Pancreas (tissue), 10 donors: Measurements from ENCODE around the gene DMD. TPM values are rescaled to one million over a fixed set of nuclear protein-coding genes. Genes with fewer than 3 reads are reported as not detected.

Experiments
- ATAC-seq, 4 donors: fragments of 200-7000 bp; cut with Tn5 transposase; one replicate each; pipeline versions ENCODE4 v1.8.0 to v1.9.1; 2020; ENCODE audit warnings: mild to moderate bottlenecking in 4 of 4, moderate library complexity in 4 of 4
- DNase-seq, 6 donors: peaks; one replicate each; pipeline ENCODE4 v3.0.0-alpha.2; 2020
- FAIRE-seq: peaks from 2 replicates; lab custom pipeline; 2012; peaks lifted over from hg19 to GRCh38; lab: Jason Lieb, UNC
- H3K27ac ChIP-seq, 4 donors: fragments of 200-600 bp; sonication (generic); 1 replicate in 3 of 4; 2 replicates in 1 of 4; pipeline versions ENCODE4 v1.5.0 to v1.8.0; 2020
- H3K27me3 ChIP-seq, 4 donors: fragments of 200-600 bp; one replicate each; pipeline ENCODE4 v1.8.0; 2021
- H3K36me3 ChIP-seq, 3 donors: fragments of 200-600 bp; sonication (generic) in 1 of 3; one replicate each; pipeline versions ENCODE4 v1.5.0 to v1.8.0; 2020 to 2021
- H3K4me1 ChIP-seq, 3 donors: fragments of 200-600 bp; one replicate each; pipeline ENCODE4 v1.8.0; 2021
- H3K4me3 ChIP-seq, 4 donors: fragments of 200-600 bp; sonication (generic) in 2 of 4; one replicate each; pipeline versions ENCODE4 v1.5.0 to v1.8.0; 2020 to 2021
- H3K9me3 ChIP-seq, 4 donors: fragments of 200-600 bp; one replicate each; pipeline ENCODE4 v1.8.0; 2021
- WGBS, 2 donors: extraction: QIAGEN DNeasy Blood & Tissue Kit; methylation state at CpG; one replicate each; pipeline ENCODE4 v1.1.7; 2013; 5-methylcytosine and 5-hydroxymethylcytosine counted together
- intact Hi-C, 3 donors: fragments of 100-400 bp; cut with DNase I; formaldehyde crosslinking; loops; one replicate each; pipeline versions ENCODE4 v1.11.1 to v1.14.2; 2022
- polyA plus RNA-seq, 2 donors: library from polyadenylated mRNA; stranded (reverse); fragments of 200-250 nt; gene quantifications; one replicate each; pipeline ENCODE4 v1.2.3, GENCODE V29; 2013
- total RNA-seq, 6 donors: library from RNA; stranded (reverse); fragmentation: NEBNext Ultra II Directional in 4 of 6; extraction: Animal tissue kit (Norgen Biotek cat#: 25700) in 4 of 6; gene quantifications; one replicate each; pipeline versions ENCODE4 v1.2.1 to v1.2.4, GENCODE V29; 2021 to 2023
- TF ChIP-seq, protein P1 (sequence below), 4 donors: fragments of 200-600 bp; sonication (generic) in 3 of 4; IDR thresholded peaks; one replicate each; pipeline versions ENCODE4 v1.5.0 to v1.8.0; 2021; ENCODE audit warnings: antibody characterized with exemption in 4 of 4
- donor health status: healthy with polysubstance abuse.
- donor health status: DM: no; HTN: no; CAD: no; lungs with moderate emphysema.
- donor health status: DM: no; HTN: no; CAD: no.
- donor health status: control.
- donor health status: control.
- donor health status: Bipolar disorder and iron deficiency.
- donor health status: DM: yes; HTN: yes; CAD: no.
- donor health status: DM: no; HTN: no; CAD: no.
- donor health status: DM: no; HTN: no; CAD: no.
- donor health status: DM: yes; HTN: yes; CAD: no.

DMD gene
- total and polyA plus RNA-seq, 8 donors = 9.1 to 46.5 (median 32.1) TPM

DNA sequence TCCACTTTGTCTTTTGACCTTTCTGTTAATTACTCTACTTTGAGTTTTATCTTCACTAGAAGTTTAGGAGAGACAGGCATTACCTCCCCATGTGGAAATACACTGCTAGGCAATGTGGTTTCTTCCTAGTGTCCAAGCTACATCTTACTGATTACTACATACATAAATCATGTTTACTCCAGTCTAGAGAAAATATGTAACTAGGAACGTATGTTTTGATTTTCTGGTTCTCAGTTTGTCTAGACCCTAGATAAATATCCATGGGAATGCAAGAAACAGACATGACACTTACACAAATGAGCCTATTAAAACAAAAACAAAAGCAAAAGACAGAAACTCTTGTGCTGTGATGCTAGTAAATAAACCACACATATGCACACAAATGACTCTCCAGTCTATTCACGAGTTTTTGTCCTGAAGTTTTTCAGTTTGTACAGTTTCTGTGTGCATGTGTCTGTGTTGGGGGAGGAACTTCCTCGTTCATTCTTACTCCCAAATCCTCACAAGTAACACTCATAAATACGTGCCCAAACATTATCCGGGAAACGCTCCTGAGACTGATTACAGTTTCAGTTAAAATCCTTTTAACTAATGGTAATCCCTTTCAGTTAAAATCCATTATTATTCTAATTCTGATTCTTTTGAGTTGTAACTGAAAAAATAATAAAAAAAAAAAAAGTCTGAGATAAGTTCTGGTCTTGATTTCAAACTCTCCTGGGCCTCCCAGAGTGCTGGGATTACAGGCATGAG lies 1856.0 kb downstream of the DMD start:
- H3K36me3 ChIP-seq = no peaks in the 10 kb centered on the region
- ATAC-seq = no peak
- H3K4me1 ChIP-seq = no peaks in the 10 kb centered on the region
- intact Hi-C loops = no loop called here
- DNase-seq = no peak
- WGBS, 2 donors = 57 to 67% methylated on average over 6 of the region's 6 CpGs
- H3K27ac ChIP-seq = no peak overlapping the region
- no peak overlapping the region for H3K4me3 ChIP-seq
- H3K9me3 ChIP-seq = no peaks in the 10 kb centered on the region
- TF ChIP-seq, protein P1, sequence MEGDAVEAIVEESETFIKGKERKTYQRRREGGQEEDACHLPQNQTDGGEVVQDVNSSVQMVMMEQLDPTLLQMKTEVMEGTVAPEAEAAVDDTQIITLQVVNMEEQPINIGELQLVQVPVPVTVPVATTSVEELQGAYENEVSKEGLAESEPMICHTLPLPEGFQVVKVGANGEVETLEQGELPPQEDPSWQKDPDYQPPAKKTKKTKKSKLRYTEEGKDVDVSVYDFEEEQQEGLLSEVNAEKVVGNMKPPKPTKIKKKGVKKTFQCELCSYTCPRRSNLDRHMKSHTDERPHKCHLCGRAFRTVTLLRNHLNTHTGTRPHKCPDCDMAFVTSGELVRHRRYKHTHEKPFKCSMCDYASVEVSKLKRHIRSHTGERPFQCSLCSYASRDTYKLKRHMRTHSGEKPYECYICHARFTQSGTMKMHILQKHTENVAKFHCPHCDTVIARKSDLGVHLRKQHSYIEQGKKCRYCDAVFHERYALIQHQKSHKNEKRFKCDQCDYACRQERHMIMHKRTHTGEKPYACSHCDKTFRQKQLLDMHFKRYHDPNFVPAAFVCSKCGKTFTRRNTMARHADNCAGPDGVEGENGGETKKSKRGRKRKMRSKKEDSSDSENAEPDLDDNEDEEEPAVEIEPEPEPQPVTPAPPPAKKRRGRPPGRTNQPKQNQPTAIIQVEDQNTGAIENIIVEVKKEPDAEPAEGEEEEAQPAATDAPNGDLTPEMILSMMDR (IDR thresholded peaks at IDR 0.05) = no peak
- no peak for FAIRE-seq
- H3K27me3 ChIP-seq = peaks cover 0 to 5% (median 0%) of the 10 kb centered on the region in 4 donors

DNA sequence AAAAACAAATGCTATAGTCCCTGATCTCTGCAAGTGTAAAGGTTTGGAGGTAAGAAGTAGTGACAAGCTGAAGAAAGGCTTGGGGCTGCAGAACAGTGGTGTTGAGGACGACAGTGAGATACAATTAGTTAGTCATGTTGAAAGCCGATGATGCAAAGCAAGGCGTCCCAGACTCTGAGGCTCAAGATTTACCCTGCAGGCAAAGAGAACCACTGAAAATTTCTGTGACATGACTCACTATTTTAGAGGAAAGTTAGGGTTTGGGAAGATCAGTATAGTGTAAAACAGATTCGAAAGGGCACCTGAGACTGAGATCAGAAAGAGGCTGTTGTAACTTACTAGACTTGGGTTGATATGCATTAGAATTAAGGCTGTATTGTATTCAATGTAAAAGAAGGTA lies 1858.3 kb downstream of the DMD start:
- Histone ChIP-seq H3K36me3 (no peaks in the 10 kb centered on the region), H3K27me3 (no peaks in the 10 kb centered on the region), H3K4me1 (no peaks in the 10 kb centered on the region), H3K4me3 (no peak overlapping the region), H3K9me3 (no peaks in the 10 kb centered on the region), H3K27ac (no peak overlapping the region)
- 63 to 64% methylated on average over 4 of the region's 4 CpGs for WGBS, 2 donors
- TF ChIP-seq, protein P1 (IDR thresholded peaks at IDR 0.05) = no peak
- intact Hi-C loops = no loop called here
- no peak for DNase-seq
- FAIRE-seq = no peak
- ATAC-seq = no peak

DNA sequence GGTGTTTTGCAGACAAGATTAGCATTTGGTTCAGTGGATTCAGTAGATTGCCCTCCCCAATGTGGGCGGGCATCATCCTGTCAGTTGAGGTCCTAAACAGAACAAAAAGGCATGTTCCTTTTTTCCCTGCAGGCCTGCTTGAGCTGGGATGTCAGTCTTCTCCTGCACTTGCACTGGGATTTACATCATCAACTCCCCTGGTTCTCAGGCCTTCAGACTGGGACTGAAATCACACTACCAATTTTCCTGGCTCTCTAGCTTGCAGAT lies 1860.6 kb downstream of the DMD start:
- TF ChIP-seq, protein P1 (IDR thresholded peaks at IDR 0.05) = no peak
- intact Hi-C loops = no loop called here
- no peak for DNase-seq
- WGBS, 2 donors = 84% methylated on average over 1 of the region's 1 CpG
- Histone ChIP-seq H3K36me3 (no peaks in the 10 kb centered on the region), H3K27me3 (no peaks in the 10 kb centered on the region), H3K9me3 (no peaks in the 10 kb centered on the region), H3K4me3 (no peak overlapping the region), H3K4me1 (no peaks in the 10 kb centered on the region), H3K27ac (no peak overlapping the region)
- no peak for ATAC-seq
- FAIRE-seq = no peak

DNA sequence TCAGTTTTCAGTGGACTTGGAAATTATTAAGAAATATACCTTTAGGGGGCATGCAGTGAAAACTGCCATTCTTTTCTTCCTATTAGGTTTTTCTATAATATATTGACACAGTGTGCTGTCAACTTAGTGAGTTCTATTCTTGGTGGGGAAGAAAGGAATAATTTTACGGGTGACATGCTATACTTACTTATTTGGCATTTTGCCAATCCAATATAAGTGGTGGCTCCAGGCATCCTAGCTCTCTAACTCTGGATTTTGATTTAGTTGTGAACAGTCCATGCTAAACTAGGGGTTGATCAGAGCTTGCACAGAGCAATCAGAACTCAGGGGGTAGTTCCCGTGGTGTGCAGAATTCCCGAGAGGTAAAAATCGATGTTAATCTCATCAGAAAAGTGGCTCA lies 1861.8 kb downstream of the DMD start:
- no peak overlapping the region for H3K4me3 ChIP-seq
- no peaks in the 10 kb centered on the region for H3K27me3 ChIP-seq
- ATAC-seq (no peak), FAIRE-seq (no peak), DNase-seq (no peak)
- 81 to 86% methylated on average over 4 of the region's 4 CpGs for WGBS, 2 donors
- no peaks in the 10 kb centered on the region for H3K36me3 ChIP-seq
- H3K4me1 ChIP-seq = no peaks in the 10 kb centered on the region
- intact Hi-C loops = no loop called here
- no peaks in the 10 kb centered on the region for H3K9me3 ChIP-seq
- no peak overlapping the region for H3K27ac ChIP-seq
- TF ChIP-seq, protein P1 (IDR thresholded peaks at IDR 0.05) = no peak

DNA sequence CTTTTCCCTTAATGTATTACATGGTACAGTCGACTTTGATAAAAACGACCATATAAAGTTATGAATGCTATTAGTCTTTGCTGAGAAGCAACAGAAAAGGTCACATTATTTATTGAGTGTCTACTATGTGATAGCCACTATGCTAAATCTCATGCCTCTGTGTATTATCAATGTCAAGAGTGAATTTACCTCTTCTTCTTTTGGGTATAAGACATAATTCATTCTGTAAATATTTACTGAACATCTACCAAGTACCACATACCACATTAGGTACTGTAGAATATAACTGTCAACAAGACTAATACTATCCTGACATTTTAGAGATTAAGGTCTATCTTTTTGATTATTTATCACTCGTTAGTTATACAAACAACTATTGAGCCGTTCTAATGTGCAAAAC lies 1870.8 kb downstream of the DMD start:
- Histone ChIP-seq H3K36me3 (no peaks in the 10 kb centered on the region), H3K27ac (no peak overlapping the region), H3K27me3 (no peaks in the 10 kb centered on the region), H3K9me3 (no peaks in the 10 kb centered on the region), H3K4me1 (no peaks in the 10 kb centered on the region), H3K4me3 (no peak overlapping the region)
- TF ChIP-seq, protein P1 (IDR thresholded peaks at IDR 0.05) = no peak
- intact Hi-C loops = no loop called here
- FAIRE-seq = no peak
- 29 to 32% methylated on average over 4 of the region's 4 CpGs for WGBS, 2 donors
- no peak for ATAC-seq
- no peak for DNase-seq
